GM12892 (cell line): ENCODE results near the gene KIF26B. TPM values are rescaled to one million over a fixed set of nuclear protein-coding genes. Genes with fewer than 3 reads are reported as not detected.

Source experiments
- DNase-seq: peaks from one replicate; pipeline ENCODE4 v3.0.0; 2011; ENCODE audit not compliant: insufficient read length
- FAIRE-seq: peaks from 2 replicates; lab custom pipeline; 2011; peaks lifted over from hg19 to GRCh38; lab: Jason Lieb, UNC
- POLR2A ChIP-seq: IDR thresholded peaks from 2 replicates; pipeline ENCODE4 v1.6.1; 2011; ENCODE audit warnings: low read depth, low read length, control low read depth
- POLR2AphosphoS5 ChIP-seq: IDR thresholded peaks from 2 replicates; pipeline ENCODE4 v1.6.1; 2011; ENCODE audit warnings: low read depth, low read length, control low read depth
- TAF1 ChIP-seq: IDR thresholded peaks from 2 replicates; pipeline ENCODE4 v1.6.1; 2011; ENCODE audit warnings: low read depth, mild to moderate bottlenecking, control low read depth, low read length, borderline replicate concordance
- polyA plus RNA-seq: library from polyadenylated mRNA; unstranded; fragments of >200 nt; gene quantifications from one replicate; pipeline ENCODE4 v1.2.1, GENCODE V29; 2012; ENCODE audit warnings: missing spikeins, inconsistent platforms; ENCODE audit not compliant: missing spikeins

KIF26B gene
- polyA plus RNA-seq = 1.9 TPM

DNA sequence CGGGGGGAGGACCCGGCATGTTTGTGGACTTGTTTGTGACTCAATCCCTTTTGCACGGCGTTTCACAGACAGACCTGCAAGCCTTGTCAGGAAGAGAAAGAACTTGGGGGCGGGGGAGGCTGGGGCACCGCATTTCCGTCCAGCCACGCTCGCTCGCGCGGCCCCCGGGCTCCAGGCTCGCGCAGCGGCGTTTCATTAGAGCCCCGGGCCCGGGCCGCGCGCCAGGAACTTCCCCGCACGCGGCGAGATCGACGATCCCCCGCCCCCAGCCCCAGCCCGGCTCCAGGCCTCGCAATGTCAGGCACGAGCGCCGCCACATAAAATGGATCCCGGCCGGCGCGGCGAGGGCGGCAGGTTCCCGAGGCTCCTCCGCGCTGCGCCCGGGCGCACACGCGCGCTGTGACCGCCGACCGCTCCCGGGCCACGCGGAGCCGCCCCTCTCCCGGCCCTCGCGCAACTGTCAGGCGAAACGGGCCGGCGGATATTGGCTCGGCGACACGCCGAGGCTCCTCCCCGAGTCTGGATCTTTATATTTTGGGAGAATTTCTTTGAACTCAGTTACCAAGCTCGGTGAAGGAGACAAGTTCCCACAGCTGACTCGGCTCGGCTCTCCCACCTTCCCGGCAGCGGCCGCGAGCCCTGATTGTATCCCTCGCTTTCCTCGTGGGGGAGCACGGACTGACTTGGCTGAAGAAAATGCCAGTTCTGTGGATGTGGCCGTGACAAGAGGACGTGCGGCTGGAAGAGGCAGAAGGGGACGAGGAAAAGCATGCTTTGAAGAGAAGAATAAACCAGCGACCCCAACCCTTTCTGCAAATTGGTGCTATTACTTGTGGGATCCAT lies at the start of gene KIF26B:
Gene KIF26B (plus strand): TSS at position 557 of the 843 bp plus-strand sequence. CDS start 440 bp downstream, outside the sequence.
- FAIRE-seq (no peak), DNase-seq (peak; percentile 37)
- TF ChIP-seq TAF1 (no peak), POLR2A (no peak), POLR2AphosphoS5 (no peak)

DNA sequence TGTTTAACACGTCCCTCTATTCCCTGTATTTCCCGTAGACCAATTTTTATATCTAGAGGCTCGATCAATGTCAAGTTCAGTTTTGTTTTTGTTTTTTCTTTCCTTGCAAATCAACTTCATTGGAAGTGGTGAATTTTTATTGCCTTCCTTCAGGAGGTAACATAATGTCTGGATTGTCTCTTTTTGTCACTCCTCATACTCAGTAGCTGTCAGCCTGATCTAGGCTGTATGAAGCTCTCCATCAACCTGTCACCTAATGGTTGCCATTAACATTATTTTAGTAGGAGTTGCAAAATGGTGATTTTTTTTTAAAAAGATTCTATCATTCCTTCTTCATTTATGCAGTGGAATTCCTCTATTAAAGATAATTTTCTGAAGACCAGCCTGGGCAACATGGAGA lies 49.7 kb upstream of the KIF26B start:
- DNase-seq (no peak), FAIRE-seq (no peak)
- TF ChIP-seq POLR2AphosphoS5 (no peak), POLR2A (no peak), TAF1 (no peak)

DNA sequence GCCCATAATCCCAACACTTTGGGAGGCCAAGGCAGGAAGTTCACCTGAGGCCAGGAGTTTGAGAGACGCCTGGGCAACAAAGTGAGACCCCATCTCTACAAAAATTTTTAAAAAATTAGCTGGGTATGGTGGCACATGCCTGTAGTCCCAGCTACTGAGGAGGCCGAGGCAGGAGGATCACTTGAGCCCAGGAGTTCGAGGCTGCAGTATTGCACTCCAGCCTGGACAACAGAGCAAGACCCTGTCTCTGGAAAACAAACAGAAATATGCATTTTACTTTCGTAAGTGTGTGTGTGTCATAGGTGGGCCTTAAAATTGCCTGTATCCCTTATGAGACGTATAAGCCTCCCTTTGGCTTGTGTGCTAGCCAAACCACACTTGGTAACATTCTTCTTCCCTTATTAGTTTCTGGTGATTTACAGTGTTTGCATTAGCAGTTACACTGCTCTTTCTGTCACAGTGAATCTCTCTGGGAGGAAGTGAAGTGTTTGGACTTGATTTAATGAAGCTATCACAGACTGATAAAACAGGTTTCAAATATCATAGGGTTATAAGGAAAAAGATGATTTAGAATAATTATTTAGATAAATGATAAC lies 48.9 kb upstream of the KIF26B start:
- DNase-seq (no peak), FAIRE-seq (no peak)
- TF ChIP-seq POLR2A (no peak), POLR2AphosphoS5 (no peak), TAF1 (no peak)

DNA sequence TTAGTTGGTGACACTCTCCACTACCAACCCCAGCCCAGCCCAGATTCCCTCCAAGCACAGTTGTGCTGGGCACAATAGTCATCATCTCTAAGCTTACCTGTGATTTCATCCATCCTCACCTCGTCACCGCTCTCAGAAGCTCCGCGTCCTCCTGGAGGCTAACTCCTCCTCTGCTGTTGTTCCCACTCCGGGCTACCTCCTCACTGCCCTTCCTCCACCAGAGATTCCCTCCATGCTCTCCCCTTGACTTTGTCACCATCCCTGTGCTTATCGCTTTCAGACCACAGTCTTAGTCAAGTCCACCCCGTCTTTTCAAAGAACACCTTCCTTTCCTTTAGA lies 47.0 kb upstream of the KIF26B start:
- DNase-seq (no peak), FAIRE-seq (no peak)
- no peak for TF ChIP-seq POLR2A
- TF ChIP-seq POLR2AphosphoS5 = no peak
- no peak for TF ChIP-seq TAF1

GRCh38 chr1:245108246-245108645 lies 46.5 kb upstream of the KIF26B start:
- TF ChIP-seq POLR2AphosphoS5 (no peak), POLR2A (no peak), TAF1 (no peak)
- FAIRE-seq = no peak

GRCh38 chr1:245108909-245109308 lies 45.9 kb upstream of the KIF26B start:
- FAIRE-seq = no peak
- TF ChIP-seq POLR2A (no peak), TAF1 (no peak), POLR2AphosphoS5 (no peak)
- DNase-seq = no peak

More at GRCh38 chr1:245108246-245108645, 46.5 kb upstream of the KIF26B start:
- no peak for DNase-seq

GRCh38 chr1:245110406-245110805 lies 44.4 kb upstream of the KIF26B start:
- no peak for TF ChIP-seq TAF1
- TF ChIP-seq POLR2AphosphoS5 = no peak
- TF ChIP-seq POLR2A = no peak
- DNase-seq (no peak), FAIRE-seq (no peak)

DNA sequence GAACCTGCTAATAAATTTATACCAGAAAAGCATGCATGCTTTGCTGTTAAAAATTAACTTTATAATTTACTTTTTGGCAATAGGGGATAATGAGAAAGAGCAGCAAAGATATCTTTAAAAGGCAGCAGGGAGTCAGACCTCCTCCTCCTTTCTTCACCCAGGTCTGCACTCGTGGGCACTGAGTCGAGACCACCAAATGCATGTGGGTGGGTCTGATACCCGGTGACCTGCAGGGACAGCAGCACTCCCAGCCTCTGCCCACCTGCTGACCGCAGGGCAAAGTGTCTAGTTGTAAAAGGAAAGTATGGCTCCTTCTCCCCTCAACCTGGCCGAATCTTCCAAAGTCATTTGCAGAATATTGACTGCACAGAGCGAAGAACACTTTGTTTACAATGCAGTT lies 43.7 kb upstream of the KIF26B start:
- DNase-seq = no peak

GRCh38 chr1:245113649-245114048 lies 41.1 kb upstream of the KIF26B start:
- TF ChIP-seq POLR2A (no peak), POLR2AphosphoS5 (no peak)
- no peak for FAIRE-seq
- no peak for DNase-seq

More for the DNA sequence above, 43.7 kb upstream of the KIF26B start:
- no peak for TF ChIP-seq TAF1
- no peak for FAIRE-seq

GRCh38 chr1:245116131-245116530 lies 38.7 kb upstream of the KIF26B start:
- no peak for FAIRE-seq
- TF ChIP-seq POLR2AphosphoS5 (no peak), TAF1 (no peak), POLR2A (no peak)
- no peak for DNase-seq

GRCh38 chr1:245116751-245117150 lies 38.0 kb upstream of the KIF26B start:
- TF ChIP-seq TAF1 = no peak
- no peak for TF ChIP-seq POLR2A
- TF ChIP-seq POLR2AphosphoS5 = no peak
- FAIRE-seq (no peak), DNase-seq (no peak)

DNA sequence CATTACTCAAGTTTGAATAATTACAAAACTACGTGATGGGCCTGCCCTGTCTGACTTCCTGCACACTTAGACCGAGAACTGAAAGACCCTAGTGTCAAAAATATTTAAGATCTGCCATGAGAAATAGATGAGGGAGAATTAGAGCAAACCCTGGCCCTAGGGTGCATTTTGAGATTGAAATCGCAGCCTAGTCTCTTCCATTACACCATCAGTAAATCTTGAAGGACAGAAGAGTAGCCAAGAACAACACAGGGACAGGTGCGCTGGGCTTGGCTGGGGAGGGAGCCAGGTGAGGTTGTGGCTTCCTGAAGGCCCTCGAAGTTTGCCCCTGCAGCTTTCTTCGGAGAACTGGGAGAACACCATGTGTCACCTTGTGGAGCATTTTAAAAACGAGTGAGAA lies 36.7 kb upstream of the KIF26B start:
- DNase-seq (no peak), FAIRE-seq (no peak)
- TF ChIP-seq POLR2AphosphoS5 = no peak
- no peak for TF ChIP-seq POLR2A
- no peak for TF ChIP-seq TAF1
